ENCODE measurements around the gene DNAH14. TPM values are rescaled to one million over a fixed set of nuclear protein-coding genes. Genes with fewer than 3 reads are reported as not detected.
"Not testable (repeated sequence)": the region's sequence is repeated elsewhere in the genome, so short reads cannot be mapped to it uniquely, and the experiment has no call there.

DNAH14 gene
- total and polyA plus RNA-seq, 4 donors, result 0.92 to 11.3 (median 2.0) TPM; not detected in 1

GRCh38 chr1:225386860-225387259 is 457.4 kb downstream of the DNAH14 start:
- H3K27me3 ChIP-seq (ENCODE audit: control insufficient read depth in 1 of 2, insufficient read depth in 2 of 2, low read length in 1 of 2); intact Hi-C loops (cut with DNase I); H3K4me3 ChIP-seq (ENCODE audit: low read length in 2 of 2); H3K4me1 ChIP-seq (ENCODE audit: control insufficient read depth in 1 of 2, insufficient read depth in 2 of 2, low read length in 2 of 2); H3K9me3 ChIP-seq (ENCODE audit: control insufficient read depth, low read length); H3K36me3 ChIP-seq (ENCODE audit: control insufficient read depth in 1 of 2, insufficient read depth in 2 of 2, low read length in 1 of 2); H3K27ac ChIP-seq (ENCODE audit: low read depth in 1 of 2, low read length in 2 of 2); ATAC-seq (ENCODE audit: low FRiP score); DNase-seq: not testable (repeated sequence)
- WGBS, 2 donors, result 95 to 96% methylated on average over 2 to 3 of the region's 3 CpGs

- DNase-seq (no peak), ATAC-seq (ENCODE audit: low FRiP score) (no peak)
- H3K4me1 ChIP-seq (ENCODE audit: control insufficient read depth in 1 of 2, insufficient read depth in 2 of 2, low read length in 2 of 2), result no peaks in the 10 kb centered on the region
- no peaks in the 10 kb centered on the region for H3K36me3 ChIP-seq (ENCODE audit: control insufficient read depth in 1 of 2, insufficient read depth in 2 of 2, low read length in 1 of 2)
- H3K27ac ChIP-seq (ENCODE audit: low read depth in 1 of 2, low read length in 2 of 2), result no peak overlapping the region
- no peaks in the 10 kb centered on the region for H3K27me3 ChIP-seq (ENCODE audit: control insufficient read depth in 1 of 2, insufficient read depth in 2 of 2, low read length in 1 of 2)
- WGBS, 2 donors, result 65% methylated on average over 4 of the region's 4 CpGs
- no peak overlapping the region for H3K4me3 ChIP-seq (ENCODE audit: low read length in 2 of 2)
- peaks cover 1% of the 10 kb centered on the region for H3K9me3 ChIP-seq (ENCODE audit: control insufficient read depth, low read length)
- intact Hi-C loops (cut with DNase I), result no loop called here
Measured at GRCh38 chr1:225388372-225388771, 458.9 kb downstream of the DNAH14 start.

GRCh38 chr1:225389843-225390242 is 460.4 kb downstream of the DNAH14 start:
- no peaks in the 10 kb centered on the region for H3K4me1 ChIP-seq (ENCODE audit: control insufficient read depth in 1 of 2, insufficient read depth in 2 of 2, low read length in 2 of 2)
- ATAC-seq (ENCODE audit: low FRiP score) (no peak), DNase-seq (no peak)
- no peak overlapping the region for H3K27ac ChIP-seq (ENCODE audit: low read depth in 1 of 2, low read length in 2 of 2)
- H3K9me3 ChIP-seq (ENCODE audit: control insufficient read depth, low read length), result no peaks in the 10 kb centered on the region
- H3K4me3 ChIP-seq (ENCODE audit: low read length in 2 of 2), result no peak overlapping the region
- no peaks in the 10 kb centered on the region for H3K36me3 ChIP-seq (ENCODE audit: control insufficient read depth in 1 of 2, insufficient read depth in 2 of 2, low read length in 1 of 2)
- no peaks in the 10 kb centered on the region for H3K27me3 ChIP-seq (ENCODE audit: control insufficient read depth in 1 of 2, insufficient read depth in 2 of 2, low read length in 1 of 2)
- 90 to 95% methylated on average over 4 of the region's 4 CpGs for WGBS, 2 donors
- intact Hi-C loops (cut with DNase I), result no loop called here

GRCh38 chr1:225396357-225396756 is 466.9 kb downstream of the DNAH14 start:
- 90 to 91% methylated on average over 2 of the region's 2 CpGs for WGBS, 2 donors
- no peaks in the 10 kb centered on the region for H3K27me3 ChIP-seq (ENCODE audit: control insufficient read depth in 1 of 2, insufficient read depth in 2 of 2, low read length in 1 of 2)
- no peak for ATAC-seq (ENCODE audit: low FRiP score)
- no peak overlapping the region for H3K27ac ChIP-seq (ENCODE audit: low read depth in 1 of 2, low read length in 2 of 2)
- no peaks in the 10 kb centered on the region for H3K4me1 ChIP-seq (ENCODE audit: control insufficient read depth in 1 of 2, insufficient read depth in 2 of 2, low read length in 2 of 2)
- DNase-seq, result no peak
- H3K36me3 ChIP-seq (ENCODE audit: control insufficient read depth in 1 of 2, insufficient read depth in 2 of 2, low read length in 1 of 2), result peaks cover 0 to 6% of the 10 kb centered on the region in 2 donors
- no peak overlapping the region for H3K4me3 ChIP-seq (ENCODE audit: low read length in 2 of 2)
- intact Hi-C loops (cut with DNase I), result no loop called here
- no peaks in the 10 kb centered on the region for H3K9me3 ChIP-seq (ENCODE audit: control insufficient read depth, low read length)

GRCh38 chr1:225400968-225401367 is 471.5 kb downstream of the DNAH14 start:
- Histone ChIP-seq H3K4me3 (ENCODE audit: low read length in 2 of 2) (no peak overlapping the region), H3K27ac (ENCODE audit: low read depth in 1 of 2, low read length in 2 of 2) (no peak overlapping the region), H3K27me3 (ENCODE audit: control insufficient read depth in 1 of 2, insufficient read depth in 2 of 2, low read length in 1 of 2) (no peaks in the 10 kb centered on the region), H3K9me3 (ENCODE audit: control insufficient read depth, low read length) (no peaks in the 10 kb centered on the region), H3K4me1 (ENCODE audit: control insufficient read depth in 1 of 2, insufficient read depth in 2 of 2, low read length in 2 of 2) (no peaks in the 10 kb centered on the region), H3K36me3 (ENCODE audit: control insufficient read depth in 1 of 2, insufficient read depth in 2 of 2, low read length in 1 of 2) (peaks cover 0 to 6% of the 10 kb centered on the region in 2 donors)
- 90 to 92% methylated on average over 5 of the region's 5 CpGs for WGBS, 2 donors
- intact Hi-C loops (cut with DNase I), result no loop called here
- DNase-seq (no peak), ATAC-seq (ENCODE audit: low FRiP score) (no peak)

- Histone ChIP-seq H3K27me3 (ENCODE audit: control insufficient read depth in 1 of 2, insufficient read depth in 2 of 2, low read length in 1 of 2) (no peaks in the 10 kb centered on the region), H3K36me3 (ENCODE audit: control insufficient read depth in 1 of 2, insufficient read depth in 2 of 2, low read length in 1 of 2) (peaks cover 0 to 7% of the 10 kb centered on the region in 2 donors), H3K27ac (ENCODE audit: low read depth in 1 of 2, low read length in 2 of 2) (no peak overlapping the region), H3K4me3 (ENCODE audit: low read length in 2 of 2) (no peak overlapping the region), H3K4me1 (ENCODE audit: control insufficient read depth in 1 of 2, insufficient read depth in 2 of 2, low read length in 2 of 2) (no peaks in the 10 kb centered on the region), H3K9me3 (ENCODE audit: control insufficient read depth, low read length) (no peaks in the 10 kb centered on the region)
- DNase-seq (no peak), ATAC-seq (ENCODE audit: low FRiP score) (no peak)
- intact Hi-C loops (cut with DNase I), result no loop called here
- WGBS, 2 donors, result 94 to 97% methylated on average over 8 of the region's 8 CpGs
Measured at GRCh38 chr1:225406976-225407725, 477.7 kb downstream of the DNAH14 start.

- DNase-seq (no peak), ATAC-seq (ENCODE audit: low FRiP score) (no peak)
- Histone ChIP-seq H3K36me3 (ENCODE audit: control insufficient read depth in 1 of 2, insufficient read depth in 2 of 2, low read length in 1 of 2) (peaks cover 0 to 8% of the 10 kb centered on the region in 2 donors), H3K27ac (ENCODE audit: low read depth in 1 of 2, low read length in 2 of 2) (no peak overlapping the region), H3K4me3 (ENCODE audit: low read length in 2 of 2) (no peak overlapping the region), H3K4me1 (ENCODE audit: control insufficient read depth in 1 of 2, insufficient read depth in 2 of 2, low read length in 2 of 2) (no peaks in the 10 kb centered on the region), H3K9me3 (ENCODE audit: control insufficient read depth, low read length) (no peaks in the 10 kb centered on the region), H3K27me3 (ENCODE audit: control insufficient read depth in 1 of 2, insufficient read depth in 2 of 2, low read length in 1 of 2) (no peaks in the 10 kb centered on the region)
- WGBS, 2 donors, result 95 to 98% methylated on average over 2 of the region's 2 CpGs
- intact Hi-C loops (cut with DNase I), result no loop called here
Measured at GRCh38 chr1:225407755-225408154, 478.3 kb downstream of the DNAH14 start.

- intact Hi-C loops (cut with DNase I), result no loop called here
- no peaks in the 10 kb centered on the region for H3K9me3 ChIP-seq (ENCODE audit: control insufficient read depth, low read length)
- DNase-seq (no peak), ATAC-seq (ENCODE audit: low FRiP score) (no peak)
- H3K27me3 ChIP-seq (ENCODE audit: control insufficient read depth in 1 of 2, insufficient read depth in 2 of 2, low read length in 1 of 2), result no peaks in the 10 kb centered on the region
- H3K27ac ChIP-seq (ENCODE audit: low read depth in 1 of 2, low read length in 2 of 2), result no peak overlapping the region
- 81 to 89% methylated on average over 4 of the region's 4 CpGs for whole genome bisulfite sequencing, 2 donors
- no peaks in the 10 kb centered on the region for H3K4me1 ChIP-seq (ENCODE audit: control insufficient read depth in 1 of 2, insufficient read depth in 2 of 2, low read length in 2 of 2)
- peaks cover 0 to 8% of the 10 kb centered on the region in 2 donors for H3K36me3 ChIP-seq (ENCODE audit: control insufficient read depth in 1 of 2, insufficient read depth in 2 of 2, low read length in 1 of 2)
- no peak overlapping the region for H3K4me3 ChIP-seq (ENCODE audit: low read length in 2 of 2)
Measured at GRCh38 chr1:225408249-225408648, 478.8 kb downstream of the DNAH14 start.

- Histone ChIP-seq H3K27ac (ENCODE audit: low read depth in 1 of 2, low read length in 2 of 2) (no peak overlapping the region), H3K9me3 (ENCODE audit: control insufficient read depth, low read length) (no peaks in the 10 kb centered on the region), H3K4me3 (ENCODE audit: low read length in 2 of 2) (no peak overlapping the region), H3K4me1 (ENCODE audit: control insufficient read depth in 1 of 2, insufficient read depth in 2 of 2, low read length in 2 of 2) (no peaks in the 10 kb centered on the region), H3K36me3 (ENCODE audit: control insufficient read depth in 1 of 2, insufficient read depth in 2 of 2, low read length in 1 of 2) (peaks cover 0 to 8% of the 10 kb centered on the region in 2 donors), H3K27me3 (ENCODE audit: control insufficient read depth in 1 of 2, insufficient read depth in 2 of 2, low read length in 1 of 2) (no peaks in the 10 kb centered on the region)
- no peak for ATAC-seq (ENCODE audit: low FRiP score)
- no peak for DNase-seq
- intact Hi-C loops (cut with DNase I), result no loop called here
- whole genome bisulfite sequencing, 2 donors, result 85 to 87% methylated on average over 8 of the region's 8 CpGs
Measured at GRCh38 chr1:225409051-225409450, 479.6 kb downstream of the DNAH14 start.
